Activated CD4-positive, alpha-beta T cell treated with anti-CD3 and anti-CD28 coated beads, Interleukin-2, amount 10 ng/mL, durations not matched to agents 7 days and 5 days (primary cell): ENCODE results near the gene RMC1. TPM values are rescaled to one million over a fixed set of nuclear protein-coding genes. Genes with fewer than 3 reads are reported as not detected.
"Not testable (repeated sequence)": the region's sequence is repeated elsewhere in the genome, so short reads cannot be mapped to it uniquely, and the experiment has no call there.

Experiments used
- CTCF ChIA-PET: fragments of 350-600 bp; sonication (Branson Sonifier 250); formaldehyde crosslinking; loops from one replicate; lab custom pipeline; 2021; ENCODE audit warnings: antibody characterized with exemption; lab: Charles Lee
- POLR2A ChIA-PET: fragments of 350-600 bp; sonication (Branson Sonifier 250); formaldehyde crosslinking; loops from one replicate; lab custom pipeline; 2021; ENCODE audit warnings: antibody characterized with exemption; lab: Charles Lee
- DNase-seq: peaks from one replicate; pipeline ENCODE4 v3.0.0-alpha.2; 2020
- H3K27ac Mint-ChIP-seq: one replicate; pipeline ENCODE4 v1.8.0; 2021; ENCODE audit warnings: mild to moderate bottlenecking, moderate library complexity, mixed read lengths
- H3K27me3 Mint-ChIP-seq: one replicate; pipeline ENCODE4 v1.8.0; 2021; ENCODE audit warnings: mixed read lengths
- H3K36me3 Mint-ChIP-seq: one replicate; pipeline ENCODE4 v1.8.0; 2021; ENCODE audit warnings: low read depth, mixed read lengths
- H3K4me1 Mint-ChIP-seq: one replicate; pipeline ENCODE4 v1.8.0; 2021; ENCODE audit warnings: mixed read lengths
- H3K4me3 Mint-ChIP-seq: one replicate; pipeline ENCODE4 v1.8.0; 2021; ENCODE audit warnings: mild to moderate bottlenecking, moderate library complexity, mixed read lengths
- H3K9me3 Mint-ChIP-seq: one replicate; pipeline ENCODE4 v1.8.0; 2021; ENCODE audit warnings: mixed read lengths
- total RNA-seq, 2 experiments: library from RNA; stranded (reverse); gene quantifications; one replicate each; pipeline ENCODE4 v1.2.3, GENCODE V29; 2021

Gene RMC1
- total RNA-seq, 2 experiments from 2014 or later = 56.0 to 66.4 TPM

- DNase-seq = no peak
- Mint-ChIP-seq H3K27me3 (no peaks in the 10 kb centered on the region), H3K9me3 (no peaks in the 10 kb centered on the region), H3K36me3 (peaks cover 55% of the 10 kb centered on the region), H3K4me1 (no peaks in the 10 kb centered on the region), H3K27ac (no peak overlapping the region), H3K4me3 (no peak overlapping the region)
- ChIA-PET CTCF (interaction anchor here (0.6 to 1.3 kb wide), 3 partner anchors 9 to 20 kb away, joined by 3 to 7 read pairs (median 3); no protein-coding TSS in a partner anchor), POLR2A (no interaction called here)
These were observed 48.7 kb downstream of the RMC1 start for GRCh38 chr18:23551978-23552377.

- no peaks in the 10 kb centered on the region for H3K27me3 Mint-ChIP-seq
- H3K36me3 Mint-ChIP-seq = peaks cover 51% of the 10 kb centered on the region
- POLR2A ChIA-PET = no interaction called here
- no peaks in the 10 kb centered on the region for H3K4me1 Mint-ChIP-seq
- H3K4me3 Mint-ChIP-seq = no peak overlapping the region
- no peak for DNase-seq
- CTCF ChIA-PET = interaction anchor here (0.6 to 1.3 kb wide), 2 partner anchors 10 to 19 kb away, joined by 3 to 7 read pairs; no protein-coding TSS in a partner anchor
- H3K27ac Mint-ChIP-seq = no peak overlapping the region
- H3K9me3 Mint-ChIP-seq = no peaks in the 10 kb centered on the region
These were observed 49.2 kb downstream of the RMC1 start for GRCh38 chr18:23552505-23552904.

GRCh38 chr18:23553887-23554286 is 50.6 kb downstream of the RMC1 start:
- POLR2A ChIA-PET = no interaction called here
- no peak for DNase-seq
- peaks cover 54% of the 10 kb centered on the region for H3K36me3 Mint-ChIP-seq
- H3K4me3 Mint-ChIP-seq = no peak overlapping the region
- H3K27ac Mint-ChIP-seq = no peak overlapping the region
- H3K27me3 Mint-ChIP-seq = no peaks in the 10 kb centered on the region
- H3K9me3 Mint-ChIP-seq = no peaks in the 10 kb centered on the region
- no peaks in the 10 kb centered on the region for H3K4me1 Mint-ChIP-seq
- CTCF ChIA-PET = interaction anchor here (0.6 to 1.3 kb wide), 3 partner anchors 13 to 49 kb away, joined by 3 to 4 read pairs (median 3); no protein-coding TSS in a partner anchor

- Mint-ChIP-seq H3K27ac (no peak overlapping the region), H3K4me1 (no peaks in the 10 kb centered on the region), H3K27me3 (no peaks in the 10 kb centered on the region), H3K9me3 (no peaks in the 10 kb centered on the region), H3K4me3 (no peak overlapping the region), H3K36me3 (peaks cover 56% of the 10 kb centered on the region)
- CTCF ChIA-PET = interaction anchor here (1.5 kb wide), 1 partner anchor 13 kb away, joined by 4 read pairs; no protein-coding TSS in a partner anchor
- POLR2A ChIA-PET = no interaction called here
- no peak for DNase-seq
These were observed 53.0 kb downstream of the RMC1 start for GRCh38 chr18:23556145-23556780.

- H3K27me3 Mint-ChIP-seq, POLR2A ChIA-PET, H3K4me3 Mint-ChIP-seq, H3K27ac Mint-ChIP-seq, H3K4me1 Mint-ChIP-seq, H3K9me3 Mint-ChIP-seq, CTCF ChIA-PET, DNase-seq: not testable (repeated sequence)
- peaks cover 52% of the 10 kb centered on the region for H3K36me3 Mint-ChIP-seq
These were observed 54.2 kb downstream of the RMC1 start for GRCh38 chr18:23557511-23557910.

GRCh38 chr18:23560186-23560585 is 56.9 kb downstream of the RMC1 start:
- ChIA-PET CTCF (interaction anchor here (0.6 to 1.1 kb wide), 3 partner anchors 11 to 483 kb away, joined by 3 to 4 read pairs (median 3); no protein-coding TSS in a partner anchor), POLR2A (no interaction called here)
- Mint-ChIP-seq H3K4me3 (no peak overlapping the region), H3K36me3 (peaks cover 48% of the 10 kb centered on the region), H3K9me3 (no peaks in the 10 kb centered on the region), H3K27ac (no peak overlapping the region), H3K4me1 (peaks cover 9% of the 10 kb centered on the region), H3K27me3 (no peaks in the 10 kb centered on the region)
- DNase-seq = no peak

- H3K36me3 Mint-ChIP-seq = peaks cover 54% of the 10 kb centered on the region
These were observed 60.2 kb downstream of the RMC1 start for GRCh38 chr18:23563377-23564043.

GRCh38 chr18:23565916-23566547 is 62.7 kb downstream of the RMC1 start:
- no peaks in the 10 kb centered on the region for H3K9me3 Mint-ChIP-seq
- no peak for DNase-seq
- H3K4me1 Mint-ChIP-seq = peaks cover 14% of the 10 kb centered on the region
- no peak overlapping the region for H3K4me3 Mint-ChIP-seq
- ChIA-PET POLR2A (no interaction called here), CTCF (interaction anchor here (0.9 to 1.0 kb wide), 2 partner anchors 11 to 14 kb away, joined by 3 to 4 read pairs; no protein-coding TSS in a partner anchor)
- H3K27me3 Mint-ChIP-seq = no peaks in the 10 kb centered on the region
- peak overlapping the region; percentile 26 for H3K27ac Mint-ChIP-seq
- peaks cover 63% of the 10 kb centered on the region for H3K36me3 Mint-ChIP-seq

More at GRCh38 chr18:23563377-23564043, 60.2 kb downstream of the RMC1 start:
- DNase-seq = no peak
- Mint-ChIP-seq H3K4me3 (no peak overlapping the region), H3K9me3 (no peaks in the 10 kb centered on the region), H3K27ac (no peak overlapping the region), H3K27me3 (no peaks in the 10 kb centered on the region), H3K4me1 (peaks cover 9% of the 10 kb centered on the region)
- CTCF ChIA-PET = interaction anchor here (1.4 to 1.5 kb wide), 2 partner anchors 12 to 48 kb away, joined by 3 to 4 read pairs; no protein-coding TSS in a partner anchor
- POLR2A ChIA-PET = no interaction called here

GRCh38 chr18:23567671-23568070 is 64.4 kb downstream of the RMC1 start:
- Mint-ChIP-seq H3K4me1 (peaks cover 21% of the 10 kb centered on the region), H3K9me3 (no peaks in the 10 kb centered on the region), H3K4me3 (no peak overlapping the region), H3K27me3 (no peaks in the 10 kb centered on the region), H3K36me3 (peaks cover 62% of the 10 kb centered on the region), H3K27ac (no peak overlapping the region)
- ChIA-PET POLR2A (no interaction called here), CTCF (no interaction called here)
- no peak for DNase-seq

GRCh38 chr18:23568281-23569138 is 65.2 kb downstream of the RMC1 start:
- no peaks in the 10 kb centered on the region for H3K9me3 Mint-ChIP-seq
- peaks cover 59% of the 10 kb centered on the region for H3K36me3 Mint-ChIP-seq
- no peak overlapping the region for H3K4me3 Mint-ChIP-seq
- H3K27me3 Mint-ChIP-seq = no peaks in the 10 kb centered on the region
- ChIA-PET POLR2A (no interaction called here), CTCF (interaction anchor here (1.7 kb wide), 1 partner anchor 13 kb away, joined by 4 read pairs; no protein-coding TSS in a partner anchor)
- no peak overlapping the region for H3K27ac Mint-ChIP-seq
- DNase-seq = no peak
- H3K4me1 Mint-ChIP-seq = peaks cover 25% of the 10 kb centered on the region

GRCh38 chr18:23569299-23570063 is 66.2 kb downstream of the RMC1 start:
- ChIA-PET CTCF (interaction anchor here (1.0 to 2.0 kb wide), 3 partner anchors 9 to 16 kb away, joined by 3 to 7 read pairs (median 4); no protein-coding TSS in a partner anchor), POLR2A (interaction anchor here (0.5 kb wide), 1 partner anchor 460 kb away, joined by 3 read pairs; no protein-coding TSS in a partner anchor)
- no peak overlapping the region for H3K4me3 Mint-ChIP-seq
- DNase-seq = no peak
- H3K4me1 Mint-ChIP-seq = peaks cover 28% of the 10 kb centered on the region
- H3K27ac Mint-ChIP-seq = no peak overlapping the region
- H3K36me3 Mint-ChIP-seq = peaks cover 60% of the 10 kb centered on the region
- no peaks in the 10 kb centered on the region for H3K9me3 Mint-ChIP-seq
- no peaks in the 10 kb centered on the region for H3K27me3 Mint-ChIP-seq
